ENCODE data around the gene QARS1. TPM values are rescaled to one million over a fixed set of nuclear protein-coding genes. Genes with fewer than 3 reads are reported as not detected.

The QARS1 gene
- total RNA-seq, 1 donor from 2014 or later = 408 TPM

DNA sequence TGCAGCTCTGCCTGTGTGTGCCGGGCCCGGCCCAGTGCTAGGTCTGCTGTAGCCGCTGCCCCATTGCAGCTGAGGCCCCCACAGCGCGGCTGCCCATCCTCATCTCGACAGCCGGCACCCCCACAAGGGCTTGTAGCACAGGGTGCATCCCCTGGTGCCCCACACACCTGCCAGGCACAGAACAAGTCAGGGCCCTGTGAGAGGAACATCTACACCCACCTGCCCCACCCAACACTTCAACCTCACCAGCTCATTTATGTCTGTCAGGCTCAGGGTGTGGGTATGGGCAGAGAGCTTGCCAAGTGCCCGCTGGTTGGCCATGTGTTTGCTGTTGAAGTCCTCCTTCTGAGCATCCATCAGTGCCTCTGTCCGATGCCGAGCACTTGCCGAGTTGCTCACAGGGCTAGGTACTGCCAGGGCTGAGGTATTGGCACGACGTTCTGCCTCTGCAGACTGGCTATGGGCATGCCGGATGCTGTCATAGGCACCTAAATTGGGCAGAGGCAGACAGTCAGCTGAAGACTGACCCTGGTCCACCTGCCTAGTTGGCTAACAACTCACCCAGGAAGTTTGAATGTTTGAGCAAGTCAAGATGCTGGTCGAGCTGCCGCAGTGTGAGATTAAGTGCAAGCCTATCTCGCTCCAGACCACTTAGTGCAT, 18.5 kb upstream of the QARS1 start:
- H3K27me3 Mint-ChIP-seq = no peaks in the 10 kb centered on the region
- no peaks in the 10 kb centered on the region for H3K36me3 Mint-ChIP-seq
- no peak for DNase-seq (ENCODE audit: extremely low spot score, unreplicated experiment)
- H3K27ac Mint-ChIP-seq = no peak overlapping the region
- H3K9me3 Mint-ChIP-seq = no peaks in the 10 kb centered on the region
- H3K4me1 Mint-ChIP-seq (ENCODE audit: unreplicated experiment) = peaks cover 3% of the 10 kb centered on the region
- TF ChIP-seq, protein P1, sequence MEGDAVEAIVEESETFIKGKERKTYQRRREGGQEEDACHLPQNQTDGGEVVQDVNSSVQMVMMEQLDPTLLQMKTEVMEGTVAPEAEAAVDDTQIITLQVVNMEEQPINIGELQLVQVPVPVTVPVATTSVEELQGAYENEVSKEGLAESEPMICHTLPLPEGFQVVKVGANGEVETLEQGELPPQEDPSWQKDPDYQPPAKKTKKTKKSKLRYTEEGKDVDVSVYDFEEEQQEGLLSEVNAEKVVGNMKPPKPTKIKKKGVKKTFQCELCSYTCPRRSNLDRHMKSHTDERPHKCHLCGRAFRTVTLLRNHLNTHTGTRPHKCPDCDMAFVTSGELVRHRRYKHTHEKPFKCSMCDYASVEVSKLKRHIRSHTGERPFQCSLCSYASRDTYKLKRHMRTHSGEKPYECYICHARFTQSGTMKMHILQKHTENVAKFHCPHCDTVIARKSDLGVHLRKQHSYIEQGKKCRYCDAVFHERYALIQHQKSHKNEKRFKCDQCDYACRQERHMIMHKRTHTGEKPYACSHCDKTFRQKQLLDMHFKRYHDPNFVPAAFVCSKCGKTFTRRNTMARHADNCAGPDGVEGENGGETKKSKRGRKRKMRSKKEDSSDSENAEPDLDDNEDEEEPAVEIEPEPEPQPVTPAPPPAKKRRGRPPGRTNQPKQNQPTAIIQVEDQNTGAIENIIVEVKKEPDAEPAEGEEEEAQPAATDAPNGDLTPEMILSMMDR (conservative IDR thresholded peaks at IDR 0.05) = no peak
- no peak overlapping the region for H3K4me3 Mint-ChIP-seq

DNA sequence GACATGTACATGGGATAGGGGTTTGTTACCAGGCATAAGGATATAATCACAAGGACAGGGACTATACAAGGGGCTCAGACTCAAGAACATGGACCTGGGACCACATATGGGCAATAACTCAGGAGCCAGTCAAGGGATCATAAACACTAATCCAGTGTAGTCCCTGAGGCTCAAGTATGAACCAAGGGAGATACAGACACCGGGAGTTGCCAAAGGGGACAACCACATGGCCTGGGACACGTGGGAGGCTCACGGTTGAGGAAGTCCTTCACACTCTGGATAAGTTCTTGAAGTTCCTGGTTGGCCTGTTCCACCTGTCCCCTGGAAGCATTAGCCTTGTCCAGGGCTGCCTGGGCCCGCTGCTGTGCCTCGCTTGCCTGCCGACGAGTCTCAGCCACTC, 17.9 kb upstream of the QARS1 start:
- no peak for DNase-seq (ENCODE audit: extremely low spot score, unreplicated experiment)
- TF ChIP-seq, protein P1 (conservative IDR thresholded peaks at IDR 0.05) = no peak
- Mint-ChIP-seq H3K4me1 (ENCODE audit: unreplicated experiment) (peaks cover 3% of the 10 kb centered on the region), H3K9me3 (no peaks in the 10 kb centered on the region), H3K27me3 (no peaks in the 10 kb centered on the region), H3K36me3 (no peaks in the 10 kb centered on the region), H3K4me3 (peak overlapping the region; percentile 61), H3K27ac (peak overlapping the region; percentile 81)

DNA sequence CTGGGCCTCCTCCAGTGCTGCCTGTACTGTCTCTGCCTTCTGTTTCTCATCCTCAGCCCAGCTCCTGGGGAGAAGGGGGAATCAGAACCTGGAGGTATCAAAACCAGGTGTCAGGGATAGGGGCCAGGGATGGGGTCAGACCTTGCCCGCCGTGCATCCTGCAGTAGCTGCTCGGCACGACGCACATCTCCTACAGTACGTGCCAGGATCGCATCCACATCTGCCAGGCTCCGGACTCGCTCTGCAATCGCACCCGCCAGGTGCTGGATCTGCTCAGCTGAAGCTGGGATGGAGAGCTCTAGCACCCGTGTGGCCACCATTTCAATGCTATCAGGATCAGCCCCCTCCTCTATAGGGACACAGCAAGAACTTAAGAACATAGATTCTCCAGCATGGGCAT, 17.5 kb upstream of the QARS1 start:
- Mint-ChIP-seq H3K4me3 (peak overlapping the region; percentile 61), H3K36me3 (no peaks in the 10 kb centered on the region), H3K9me3 (no peaks in the 10 kb centered on the region), H3K27me3 (no peaks in the 10 kb centered on the region), H3K27ac (peak overlapping the region; percentile 81), H3K4me1 (ENCODE audit: unreplicated experiment) (peaks cover 3% of the 10 kb centered on the region)
- TF ChIP-seq, protein P1 (conservative IDR thresholded peaks at IDR 0.05) = no peak
- DNase-seq (ENCODE audit: extremely low spot score, unreplicated experiment) = no peak

DNA sequence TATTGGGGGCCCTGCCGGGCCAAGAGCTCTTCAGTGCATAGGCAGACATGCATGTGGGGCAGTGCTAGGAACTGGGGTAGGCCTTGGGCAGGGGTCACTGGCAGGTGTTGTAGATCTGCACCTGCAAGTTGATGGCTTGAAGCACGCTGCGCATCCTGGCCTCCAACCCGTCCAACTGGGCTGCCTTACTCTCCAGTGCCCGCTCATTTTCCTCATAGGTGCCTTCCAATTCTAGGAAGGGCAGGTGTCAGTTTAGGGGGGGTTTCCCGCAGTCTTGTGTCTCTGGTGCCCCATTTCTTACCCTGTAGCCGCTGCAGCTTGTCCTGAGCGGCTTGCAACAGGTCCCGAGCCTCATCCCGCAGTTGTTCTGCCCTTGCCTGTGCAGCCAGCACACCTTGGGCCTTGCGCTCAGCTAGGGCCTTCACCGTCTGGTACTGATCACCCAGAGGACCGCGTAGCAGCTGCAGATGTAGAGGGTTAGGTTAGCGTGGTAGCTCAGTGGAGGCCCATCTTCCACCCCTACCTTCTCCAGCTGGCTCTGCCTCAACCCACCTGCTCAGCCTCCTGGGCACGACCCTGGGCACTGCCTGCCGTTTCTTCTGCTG, 16.7 kb upstream of the QARS1 start:
- Mint-ChIP-seq H3K36me3 (no peaks in the 10 kb centered on the region), H3K27ac (peak overlapping the region; percentile 81), H3K27me3 (no peaks in the 10 kb centered on the region), H3K9me3 (no peaks in the 10 kb centered on the region), H3K4me3 (peak overlapping the region; percentile 91), H3K4me1 (ENCODE audit: unreplicated experiment) (peaks cover 3% of the 10 kb centered on the region)
- TF ChIP-seq, protein P1 (conservative IDR thresholded peaks at IDR 0.05) = no peak
- no peak for DNase-seq (ENCODE audit: extremely low spot score, unreplicated experiment)

DNA sequence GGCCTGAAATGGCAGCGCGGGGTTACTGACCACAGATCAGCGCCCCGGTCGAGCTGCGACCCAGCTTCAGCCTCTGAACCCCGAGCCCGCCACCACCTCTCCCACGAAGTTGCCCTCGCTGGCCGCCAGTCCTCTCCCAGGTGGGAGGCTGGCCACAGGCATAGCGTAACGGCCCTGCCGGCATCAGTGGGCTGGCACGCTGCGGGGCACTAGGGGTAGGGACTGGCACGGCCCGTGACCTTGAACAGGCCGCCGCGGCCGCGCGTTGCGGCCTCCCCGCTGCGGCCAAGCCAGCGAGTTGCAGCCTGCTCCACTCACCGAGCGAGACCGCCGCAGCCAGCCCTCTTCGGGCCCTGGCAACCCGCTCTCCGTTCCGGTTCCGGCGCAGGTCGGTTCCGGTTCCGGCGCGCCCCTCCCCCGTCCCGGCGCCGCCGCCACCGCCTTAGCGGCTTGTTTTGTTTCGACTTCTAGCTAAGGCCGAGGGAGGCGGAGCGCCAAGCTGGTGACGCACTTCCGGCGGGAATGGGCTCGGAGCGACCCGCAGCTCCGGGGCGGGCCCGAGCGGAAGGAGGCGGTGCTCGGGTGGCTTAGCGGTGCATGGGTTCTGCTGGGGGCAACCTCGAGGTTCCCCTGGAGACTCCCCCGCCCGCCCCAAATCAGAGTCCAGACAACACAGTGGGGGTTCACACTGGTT, 16.0 kb upstream of the QARS1 start, which contains the start of gene USP19:
Gene USP19, minus strand, starts transcription at position 386 of the 694 bp plus-strand sequence. CDS start 1,678 bp downstream, outside the sequence.
- Mint-ChIP-seq H3K27me3 (no peaks in the 10 kb centered on the region), H3K9me3 (no peaks in the 10 kb centered on the region), H3K4me1 (ENCODE audit: unreplicated experiment) (peaks cover 3% of the 10 kb centered on the region), H3K36me3 (no peaks in the 10 kb centered on the region), H3K27ac (peak within 1 kb of the TSS; percentile 94), H3K4me3 (peak within 1 kb of the TSS; percentile 91)
- TF ChIP-seq, protein P1 (conservative IDR thresholded peaks at IDR 0.05) = peak; percentile 13
- DNase-seq (ENCODE audit: extremely low spot score, unreplicated experiment) = peak; percentile 91
